Endometrial microvascular endothelial cells (primary cell): ENCODE data around the gene FOXO6. TPM values are rescaled to one million over a fixed set of nuclear protein-coding genes. Genes with fewer than 3 reads are reported as not detected.

Source experiments
- in situ Hi-C: cut with HindIII; loops from 2 replicates; pipeline ENCODE4 v1.10.0; 2017; ENCODE audit warnings: low sequenced_read_pairs, low pct_unique_long_range_greater_than_20kb; ENCODE audit errors: inconsistent ontology term
- total RNA-seq: library from RNA; depleted of rRNA; stranded (reverse); fragments of >200 nt; gene quantifications from one replicate; pipeline ENCODE4 v1.2.3, GENCODE V29; 2015; ENCODE audit errors: inconsistent ontology term

The FOXO6 gene
- total RNA-seq, 1 donor from 2014 or later: not detected

- in situ Hi-C loops: no loop called here
Measured at GRCh38 chr1:41392528-41392924, 31.3 kb downstream of the FOXO6 start.

GRCh38 chr1:41393716-41394368 lies 32.6 kb downstream of the FOXO6 start:
- in situ Hi-C loops: no loop called here

DNA sequence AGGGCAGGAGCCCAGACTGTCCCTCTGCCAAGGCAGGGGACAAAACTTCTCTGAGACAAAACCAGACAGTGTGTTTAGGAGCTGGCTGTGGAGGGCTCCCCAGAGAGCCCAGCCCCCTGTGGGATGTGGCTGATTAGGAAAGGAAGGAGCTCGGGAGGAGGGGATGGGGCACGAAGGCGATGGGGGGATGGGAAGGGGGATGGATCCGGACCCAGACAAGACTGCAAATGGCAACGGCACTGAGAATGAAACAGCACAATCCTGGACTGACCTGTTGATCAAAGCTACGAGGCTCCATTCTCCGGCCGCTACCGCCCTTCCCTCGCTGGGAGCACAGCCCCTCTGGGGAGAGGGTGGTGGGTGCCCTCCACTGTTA lies 33.1 kb downstream of the FOXO6 start:
- in situ Hi-C loops: no loop called here

- in situ Hi-C loops: no loop called here
Measured at GRCh38 chr1:41394959-41395956, 34.0 kb downstream of the FOXO6 start.

DNA sequence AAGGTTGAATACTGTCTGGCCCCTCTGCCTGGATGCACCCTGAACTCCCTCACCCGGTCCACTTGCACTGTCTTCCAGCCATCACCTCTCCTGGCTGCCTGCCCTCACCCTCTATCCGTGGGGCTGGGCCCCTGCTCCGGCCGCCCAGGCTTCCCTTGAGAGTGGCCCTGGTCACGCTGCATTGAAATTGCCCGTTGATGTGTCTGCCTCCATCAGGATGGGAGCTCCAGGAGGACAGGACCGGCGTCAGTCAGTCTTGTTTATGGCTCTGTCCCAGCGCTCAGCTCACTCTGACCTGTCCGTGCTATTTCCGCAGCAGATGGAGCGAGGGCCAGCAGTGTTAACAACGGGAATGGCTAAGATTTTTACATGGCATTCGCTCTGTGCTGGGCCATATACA lies 34.9 kb downstream of the FOXO6 start:
- in situ Hi-C loops: no loop called here

DNA sequence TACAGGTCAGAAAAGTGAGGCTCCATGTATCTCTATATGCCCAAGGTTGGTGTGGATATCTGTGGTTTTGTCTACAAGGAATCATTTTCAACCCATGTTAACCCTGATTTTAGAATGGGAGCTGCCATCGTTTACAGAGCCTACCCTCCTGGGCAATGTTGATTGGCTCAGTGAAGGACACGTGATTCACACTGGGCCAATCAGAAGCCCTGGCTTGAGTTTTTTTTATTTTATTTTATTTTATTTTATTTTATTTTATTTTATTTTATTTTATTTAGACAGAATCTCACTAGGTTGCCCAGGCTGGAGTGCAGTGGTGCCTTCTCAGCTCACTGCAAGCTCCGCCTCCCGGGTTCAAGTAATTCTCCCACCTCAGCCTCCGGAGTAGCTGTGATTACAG lies 35.8 kb downstream of the FOXO6 start:
- in situ Hi-C loops: no loop called here

DNA sequence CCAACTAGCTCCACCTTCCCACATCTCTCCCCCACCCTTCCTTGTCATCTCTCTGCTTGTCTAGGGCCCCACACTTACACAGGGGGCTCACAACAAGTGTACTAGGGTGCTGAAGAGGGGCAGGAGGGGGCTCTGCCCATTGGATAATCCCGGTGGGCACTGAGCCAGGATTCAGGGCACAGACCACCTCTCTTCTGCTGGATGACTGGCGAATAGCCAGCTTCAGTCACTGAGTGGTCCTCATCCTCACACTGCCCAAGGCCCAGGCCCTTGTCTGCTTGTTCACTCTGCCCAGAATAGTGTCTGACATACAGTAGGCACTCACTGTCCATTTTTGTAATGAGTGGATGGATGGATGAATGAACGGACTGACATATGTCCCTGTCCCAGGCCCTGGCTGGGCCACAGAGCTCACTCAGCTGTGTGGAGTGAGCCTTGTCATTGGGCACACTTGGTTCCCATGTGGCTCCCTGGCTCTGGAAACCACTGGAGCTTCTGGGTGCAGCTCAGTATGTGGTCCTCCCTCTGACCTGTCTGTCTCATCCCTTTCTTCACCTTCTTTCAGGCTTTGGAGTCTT lies 36.6 kb downstream of the FOXO6 start:
- in situ Hi-C loops: no loop called here

DNA sequence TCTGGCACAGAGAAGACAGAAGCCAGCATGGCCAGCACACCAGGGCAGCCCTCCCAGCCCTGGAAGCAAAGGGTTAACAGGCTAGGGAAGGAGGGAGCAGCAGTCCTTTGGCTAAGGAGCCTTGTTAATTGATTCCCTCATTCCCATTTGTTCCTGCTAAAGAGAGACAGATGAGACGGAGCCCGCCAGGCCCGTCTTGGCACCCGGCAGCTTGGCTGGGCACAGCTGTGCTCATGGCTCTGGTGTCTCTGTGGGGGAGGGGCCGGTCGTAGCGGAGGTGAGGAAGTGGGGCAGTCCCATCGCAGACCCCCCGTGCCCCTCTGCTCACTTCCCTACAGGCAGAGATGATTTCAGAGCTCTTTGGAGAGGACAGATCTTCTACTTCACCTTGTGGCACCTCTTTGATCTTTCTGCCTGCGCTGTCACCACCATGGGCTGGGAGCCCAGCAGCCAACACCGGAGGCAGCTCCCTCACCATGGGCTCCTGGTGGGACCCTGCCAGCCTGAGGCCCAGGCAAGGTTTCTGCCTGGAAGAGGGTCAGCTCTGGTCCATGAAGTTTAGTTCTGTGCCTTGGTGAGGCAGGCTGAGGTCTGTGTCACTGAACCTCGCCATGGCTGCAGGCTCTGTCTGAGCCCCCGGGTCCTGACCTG lies 38.0 kb downstream of the FOXO6 start:
- in situ Hi-C loops: no loop called here

DNA sequence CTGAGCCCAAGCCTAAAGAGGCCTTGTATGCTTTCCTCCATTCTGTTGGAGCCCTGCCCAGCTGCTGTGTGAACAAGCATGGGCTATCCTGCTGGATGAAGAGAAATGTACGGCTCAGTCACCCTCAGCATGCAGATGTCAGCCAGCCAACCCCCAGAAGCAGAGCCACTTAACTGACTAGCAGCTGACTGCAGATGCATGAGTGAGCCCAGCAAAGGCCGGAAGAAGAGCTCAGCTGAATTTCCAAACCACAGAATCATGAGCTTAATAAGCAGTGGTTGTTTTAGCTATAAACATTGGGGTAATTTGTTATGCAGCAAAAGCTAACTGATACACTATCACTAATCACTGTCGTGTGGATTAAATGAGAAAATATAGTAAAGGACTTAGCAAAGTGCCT lies 39.0 kb downstream of the FOXO6 start:
- in situ Hi-C loops: no loop called here

DNA sequence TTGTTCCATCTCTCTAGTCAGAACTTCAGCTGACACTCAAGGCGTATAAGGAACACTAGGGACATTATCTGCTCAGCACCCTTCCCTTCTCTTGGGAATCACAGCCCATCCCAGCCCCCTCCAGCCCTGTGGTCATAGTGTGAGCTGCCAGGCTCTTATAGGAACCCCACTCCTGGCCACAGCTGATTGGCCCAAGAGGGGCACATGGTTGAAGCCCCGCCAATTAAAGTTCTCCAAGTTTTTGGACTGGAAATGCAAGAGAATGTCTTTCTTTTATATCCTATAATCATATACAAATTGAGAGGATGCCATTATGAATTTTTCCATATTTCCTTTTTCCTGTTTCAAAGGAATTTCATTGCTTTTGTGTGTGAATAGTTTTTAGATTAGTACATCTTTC lies 40.7 kb downstream of the FOXO6 start:
- in situ Hi-C loops: no loop called here

DNA sequence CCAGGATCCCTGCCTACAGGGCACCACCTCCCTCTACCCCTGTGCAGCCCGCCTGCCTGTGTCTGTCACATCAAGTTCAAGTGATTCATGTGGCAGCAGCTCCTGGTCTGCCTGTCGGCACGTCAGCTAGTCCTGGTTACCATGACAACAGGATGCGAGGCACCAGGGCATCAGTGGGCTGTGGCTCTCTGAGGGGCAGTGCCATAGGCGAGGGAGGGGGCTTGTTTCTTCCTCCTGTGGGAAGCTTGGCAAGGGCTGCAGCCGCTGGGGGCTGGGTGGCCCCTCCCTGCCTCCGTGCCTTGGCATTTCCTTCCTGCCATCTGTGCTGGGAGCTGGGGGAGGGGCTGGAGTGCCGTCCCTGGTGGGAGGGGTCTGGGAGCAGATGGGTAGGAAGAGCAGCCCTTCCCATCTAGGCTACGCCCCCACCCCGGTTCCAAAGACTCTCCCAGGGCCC lies 43.1 kb downstream of the FOXO6 start:
- in situ Hi-C loops: no loop called here

GRCh38 chr1:41407664-41408252 lies 46.5 kb downstream of the FOXO6 start:
- in situ Hi-C loops: no loop called here

DNA sequence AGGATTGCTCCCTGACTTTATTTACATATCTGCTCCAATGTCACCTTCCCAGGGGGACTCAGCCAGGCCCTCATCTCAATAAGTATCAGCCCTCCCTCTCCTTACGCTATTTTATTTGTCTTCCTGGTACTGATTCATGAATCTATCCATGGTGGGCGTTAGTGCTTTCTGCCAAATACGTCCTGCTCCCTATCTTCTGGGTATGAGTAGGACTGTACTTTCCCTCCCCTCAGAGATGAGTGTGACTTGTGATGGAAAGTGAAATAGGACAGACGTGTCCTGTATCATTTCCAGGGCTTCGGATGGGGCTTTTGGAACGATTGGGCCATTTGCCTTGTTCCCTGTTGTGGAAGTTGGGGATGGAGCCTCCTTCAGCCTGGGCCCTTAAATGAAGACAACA lies 47.5 kb downstream of the FOXO6 start:
- in situ Hi-C loops: no loop called here

- in situ Hi-C loops: no loop called here
Measured at GRCh38 chr1:41409825-41410224, 48.6 kb downstream of the FOXO6 start.

GRCh38 chr1:41410462-41410861 lies 49.2 kb downstream of the FOXO6 start:
- in situ Hi-C loops: no loop called here

GRCh38 chr1:41411229-41411628 lies 50.0 kb downstream of the FOXO6 start:
- in situ Hi-C loops: no loop called here

DNA sequence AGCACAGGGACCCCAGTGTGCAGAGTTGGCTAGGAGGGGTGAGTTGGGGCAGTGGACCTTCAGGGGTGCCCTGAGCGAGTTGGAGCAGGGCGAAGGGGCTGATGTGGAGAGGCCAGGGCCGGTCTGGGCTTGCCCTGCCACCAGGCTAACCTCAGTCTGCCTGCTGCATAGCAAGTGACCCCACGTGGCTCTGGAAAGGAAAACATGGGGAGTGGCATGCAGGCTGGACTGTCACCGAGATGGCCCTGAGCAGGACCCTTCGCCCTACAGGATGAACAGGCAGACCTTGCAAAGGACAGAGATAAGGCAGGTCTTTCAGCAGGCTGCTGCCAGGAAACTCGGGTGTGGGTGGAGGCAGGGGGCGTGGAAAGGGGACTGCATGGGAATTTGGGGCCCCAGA lies 51.5 kb downstream of the FOXO6 start:
- in situ Hi-C loops: no loop called here

GRCh38 chr1:41413748-41414281 lies 52.6 kb downstream of the FOXO6 start:
- in situ Hi-C loops: no loop called here

- in situ Hi-C loops: no loop called here
Measured at GRCh38 chr1:41414296-41414695, 53.1 kb downstream of the FOXO6 start.
